Vagina (tissue), 2 donors: ENCODE results near the gene PNPO.

ENCODE experiments used
- POLR2A ChIP-seq, 2 donors: fragments of 450-650 bp; IDR thresholded peaks; one replicate each; pipeline ENCODE4 v1.6.1; 2017; ENCODE audit warnings: antibody characterized with exemption in 2 of 2, mild to moderate bottlenecking in 2 of 2, moderate library complexity in 2 of 2
- TF ChIP-seq, protein P1 (sequence below), 3 experiments: fragments of 450-650 bp in 2 of 3; fragments of 200-600 bp in 1 of 3; sonication (generic) in 1 of 3; IDR thresholded peaks; one replicate each; pipeline ENCODE4 v1.5.1; 2017 to 2019; ENCODE audit warnings: antibody characterized with exemption in 3 of 3, mild to moderate bottlenecking in 2 of 3, moderate library complexity in 2 of 3

DNA sequence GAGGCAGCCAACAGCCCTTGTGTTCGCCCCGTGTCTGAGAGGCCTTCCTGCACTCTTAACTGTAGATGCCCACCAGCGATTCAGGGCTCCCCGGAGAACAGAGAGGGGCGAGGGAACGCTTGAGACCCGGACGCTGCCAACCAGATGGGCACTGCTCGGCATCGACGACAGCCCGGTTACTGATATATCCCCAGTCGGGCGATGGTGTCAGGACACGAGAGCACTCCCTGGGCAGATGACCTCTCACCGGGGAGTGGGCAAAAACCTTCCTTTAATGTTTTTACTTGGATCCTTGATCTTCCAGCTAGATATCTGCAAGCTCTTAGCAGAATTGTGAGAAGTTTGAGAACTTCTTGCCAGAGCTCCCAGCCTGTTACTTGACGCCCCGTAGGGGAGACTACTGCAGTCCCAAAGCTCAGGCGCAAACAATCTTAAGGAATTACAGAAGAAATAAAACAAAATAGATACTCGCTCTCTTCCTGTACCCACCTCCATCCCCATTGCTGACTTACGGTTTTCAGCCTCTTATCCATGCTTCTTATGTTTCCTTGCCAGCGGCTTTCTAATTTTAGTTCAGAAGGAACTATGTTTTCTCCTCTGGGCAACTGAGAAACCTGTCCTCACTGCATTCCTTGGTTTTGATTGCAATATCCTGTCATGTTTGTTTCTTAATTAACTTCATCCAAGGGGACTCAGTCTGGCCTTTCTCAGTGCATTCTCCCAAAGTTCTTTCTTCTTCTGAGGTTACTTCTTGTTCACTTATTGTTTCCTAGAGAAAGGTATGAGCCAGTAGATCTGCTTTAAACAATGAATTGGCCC is 44.5 kb upstream of the PNPO start:
- TF ChIP-seq, protein P1, sequence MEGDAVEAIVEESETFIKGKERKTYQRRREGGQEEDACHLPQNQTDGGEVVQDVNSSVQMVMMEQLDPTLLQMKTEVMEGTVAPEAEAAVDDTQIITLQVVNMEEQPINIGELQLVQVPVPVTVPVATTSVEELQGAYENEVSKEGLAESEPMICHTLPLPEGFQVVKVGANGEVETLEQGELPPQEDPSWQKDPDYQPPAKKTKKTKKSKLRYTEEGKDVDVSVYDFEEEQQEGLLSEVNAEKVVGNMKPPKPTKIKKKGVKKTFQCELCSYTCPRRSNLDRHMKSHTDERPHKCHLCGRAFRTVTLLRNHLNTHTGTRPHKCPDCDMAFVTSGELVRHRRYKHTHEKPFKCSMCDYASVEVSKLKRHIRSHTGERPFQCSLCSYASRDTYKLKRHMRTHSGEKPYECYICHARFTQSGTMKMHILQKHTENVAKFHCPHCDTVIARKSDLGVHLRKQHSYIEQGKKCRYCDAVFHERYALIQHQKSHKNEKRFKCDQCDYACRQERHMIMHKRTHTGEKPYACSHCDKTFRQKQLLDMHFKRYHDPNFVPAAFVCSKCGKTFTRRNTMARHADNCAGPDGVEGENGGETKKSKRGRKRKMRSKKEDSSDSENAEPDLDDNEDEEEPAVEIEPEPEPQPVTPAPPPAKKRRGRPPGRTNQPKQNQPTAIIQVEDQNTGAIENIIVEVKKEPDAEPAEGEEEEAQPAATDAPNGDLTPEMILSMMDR (IDR thresholded peaks at IDR 0.05) = no peak
- no peak for TF ChIP-seq POLR2A (IDR thresholded peaks at IDR 0.05)
